Measurements from ENCODE around the gene SZT2. TPM values are rescaled to one million over a fixed set of nuclear protein-coding genes. Genes with fewer than 3 reads are reported as not detected.

The SZT2 gene
- total and polyA plus RNA-seq, 10 of the 15 experiments (the other 5 are each of a cell fraction or from before 2014, with no cell fraction given) = 1.4 to 38.3 (median 12.7) TPM

DNA sequence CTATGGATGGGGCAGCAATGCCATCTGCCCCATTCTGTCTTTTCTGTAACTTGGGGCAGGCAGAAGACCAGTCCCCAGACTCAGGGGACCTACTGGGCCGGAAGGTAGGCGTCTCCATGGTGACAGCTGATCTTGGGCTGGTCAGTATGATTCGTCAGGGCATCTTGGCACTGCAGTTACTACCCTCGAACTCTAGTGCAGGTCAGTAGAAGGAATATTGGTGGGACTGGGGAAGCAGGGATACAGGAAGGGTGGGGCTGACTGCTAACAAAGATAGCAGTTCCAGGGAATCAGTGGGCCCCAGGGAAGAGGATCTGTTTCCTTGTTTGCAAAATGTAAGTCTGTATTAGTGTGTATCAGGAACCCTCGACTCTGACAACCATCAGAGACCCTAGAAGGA, 26.2 kb downstream of the SZT2 start:
- ATAC-seq = no peak
- in situ Hi-C loops (cut with MboI) = no loop called here

More for the DNA sequence above, 26.2 kb downstream of the SZT2 start:
- ChIA-PET POLR2A (interaction anchor here (1.8 kb wide), 1 partner anchor 47 kb away, joined by 4 read pairs; no protein-coding TSS in a partner anchor), RAD21 (ENCODE audit: unreplicated experiment) (interaction anchor here (1.8 to 5.4 kb wide), 4 partner anchors 172 to 342 kb away, joined by 5 to 52 read pairs (median 22); no protein-coding TSS in a partner anchor), CTCF (interaction anchor here (0.9 to 6.2 kb wide), 8 partner anchors 12 to 191 kb away, joined by 3 to 89 read pairs (median 8); partner anchors contain the start of genes MED8 and SZT2), SMC1A (ENCODE audit: uncharacterized antibody, unreplicated experiment) (interaction anchor here (1.1 to 5.5 kb wide), 4 partner anchors 40 to 186 kb away, joined by 3 to 70 read pairs (median 34); no protein-coding TSS in a partner anchor)
- no peak overlapping the region for H3K4me3 ChIP-seq
- H3K4me1 ChIP-seq (ENCODE audit: control insufficient read depth, insufficient read depth, low read length) = peaks cover 9% of the 10 kb centered on the region
- H3K9ac ChIP-seq (ENCODE audit: control insufficient read depth, insufficient read depth, low read length) = no peak overlapping the region
- TF ChIP-seq SMARCA5 (IDR thresholded peaks at IDR 0.05) (no peak), ZNF24 (IDR thresholded peaks at IDR 0.05) (no peak), ETV6 (conservative IDR thresholded peaks at IDR 0.05 in 1 of 2, IDR thresholded peaks at IDR 0.05 in 1 of 2; ENCODE audit: borderline replicate concordance in 1 of 2, low read depth in 1 of 2) (no peak), RAD51 (IDR thresholded peaks at IDR 0.05) (no peak), SRF (IDR thresholded peaks at IDR 0.05; ENCODE audit: low read depth in 2 of 2, low read length in 2 of 2) (no peak), ZNF207 (IDR thresholded peaks at IDR 0.05; ENCODE audit: borderline replicate concordance) (no peak), EP300 (IDR thresholded peaks at IDR 0.05; ENCODE audit: borderline replicate concordance in 1 of 2, control insufficient read depth in 1 of 2, low read depth in 2 of 2, low read length in 2 of 2) (no peak), MYB (IDR thresholded peaks at IDR 0.05; ENCODE audit: borderline replicate concordance, low read depth, low read length) (no peak), PAX8 (IDR thresholded peaks at IDR 0.05) (no peak), BRCA1 (IDR thresholded peaks at IDR 0.05; ENCODE audit: low read depth, low read length) (no peak), EED (IDR thresholded peaks at IDR 0.05; ENCODE audit: low read depth) (no peak), TCF12 (IDR thresholded peaks at IDR 0.05; ENCODE audit: low read depth, low read length) (no peak)
- TF ChIP-seq, protein P1, sequence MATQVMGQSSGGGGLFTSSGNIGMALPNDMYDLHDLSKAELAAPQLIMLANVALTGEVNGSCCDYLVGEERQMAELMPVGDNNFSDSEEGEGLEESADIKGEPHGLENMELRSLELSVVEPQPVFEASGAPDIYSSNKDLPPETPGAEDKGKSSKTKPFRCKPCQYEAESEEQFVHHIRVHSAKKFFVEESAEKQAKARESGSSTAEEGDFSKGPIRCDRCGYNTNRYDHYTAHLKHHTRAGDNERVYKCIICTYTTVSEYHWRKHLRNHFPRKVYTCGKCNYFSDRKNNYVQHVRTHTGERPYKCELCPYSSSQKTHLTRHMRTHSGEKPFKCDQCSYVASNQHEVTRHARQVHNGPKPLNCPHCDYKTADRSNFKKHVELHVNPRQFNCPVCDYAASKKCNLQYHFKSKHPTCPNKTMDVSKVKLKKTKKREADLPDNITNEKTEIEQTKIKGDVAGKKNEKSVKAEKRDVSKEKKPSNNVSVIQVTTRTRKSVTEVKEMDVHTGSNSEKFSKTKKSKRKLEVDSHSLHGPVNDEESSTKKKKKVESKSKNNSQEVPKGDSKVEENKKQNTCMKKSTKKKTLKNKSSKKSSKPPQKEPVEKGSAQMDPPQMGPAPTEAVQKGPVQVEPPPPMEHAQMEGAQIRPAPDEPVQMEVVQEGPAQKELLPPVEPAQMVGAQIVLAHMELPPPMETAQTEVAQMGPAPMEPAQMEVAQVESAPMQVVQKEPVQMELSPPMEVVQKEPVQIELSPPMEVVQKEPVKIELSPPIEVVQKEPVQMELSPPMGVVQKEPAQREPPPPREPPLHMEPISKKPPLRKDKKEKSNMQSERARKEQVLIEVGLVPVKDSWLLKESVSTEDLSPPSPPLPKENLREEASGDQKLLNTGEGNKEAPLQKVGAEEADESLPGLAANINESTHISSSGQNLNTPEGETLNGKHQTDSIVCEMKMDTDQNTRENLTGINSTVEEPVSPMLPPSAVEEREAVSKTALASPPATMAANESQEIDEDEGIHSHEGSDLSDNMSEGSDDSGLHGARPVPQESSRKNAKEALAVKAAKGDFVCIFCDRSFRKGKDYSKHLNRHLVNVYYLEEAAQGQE (IDR thresholded peaks at IDR 0.05; ENCODE audit: low read depth, low read length) = no peak
- TF ChIP-seq, protein P2, sequence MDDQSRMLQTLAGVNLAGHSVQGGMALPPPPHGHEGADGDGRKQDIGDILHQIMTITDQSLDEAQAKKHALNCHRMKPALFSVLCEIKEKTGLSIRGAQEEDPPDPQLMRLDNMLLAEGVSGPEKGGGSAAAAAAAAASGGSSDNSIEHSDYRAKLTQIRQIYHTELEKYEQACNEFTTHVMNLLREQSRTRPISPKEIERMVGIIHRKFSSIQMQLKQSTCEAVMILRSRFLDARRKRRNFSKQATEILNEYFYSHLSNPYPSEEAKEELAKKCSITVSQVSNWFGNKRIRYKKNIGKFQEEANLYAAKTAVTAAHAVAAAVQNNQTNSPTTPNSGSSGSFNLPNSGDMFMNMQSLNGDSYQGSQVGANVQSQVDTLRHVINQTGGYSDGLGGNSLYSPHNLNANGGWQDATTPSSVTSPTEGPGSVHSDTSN (IDR thresholded peaks at IDR 0.05; ENCODE audit: insufficient replicate concordance, low read depth, low read length) = no peak
- TF ChIP-seq, protein P3, sequence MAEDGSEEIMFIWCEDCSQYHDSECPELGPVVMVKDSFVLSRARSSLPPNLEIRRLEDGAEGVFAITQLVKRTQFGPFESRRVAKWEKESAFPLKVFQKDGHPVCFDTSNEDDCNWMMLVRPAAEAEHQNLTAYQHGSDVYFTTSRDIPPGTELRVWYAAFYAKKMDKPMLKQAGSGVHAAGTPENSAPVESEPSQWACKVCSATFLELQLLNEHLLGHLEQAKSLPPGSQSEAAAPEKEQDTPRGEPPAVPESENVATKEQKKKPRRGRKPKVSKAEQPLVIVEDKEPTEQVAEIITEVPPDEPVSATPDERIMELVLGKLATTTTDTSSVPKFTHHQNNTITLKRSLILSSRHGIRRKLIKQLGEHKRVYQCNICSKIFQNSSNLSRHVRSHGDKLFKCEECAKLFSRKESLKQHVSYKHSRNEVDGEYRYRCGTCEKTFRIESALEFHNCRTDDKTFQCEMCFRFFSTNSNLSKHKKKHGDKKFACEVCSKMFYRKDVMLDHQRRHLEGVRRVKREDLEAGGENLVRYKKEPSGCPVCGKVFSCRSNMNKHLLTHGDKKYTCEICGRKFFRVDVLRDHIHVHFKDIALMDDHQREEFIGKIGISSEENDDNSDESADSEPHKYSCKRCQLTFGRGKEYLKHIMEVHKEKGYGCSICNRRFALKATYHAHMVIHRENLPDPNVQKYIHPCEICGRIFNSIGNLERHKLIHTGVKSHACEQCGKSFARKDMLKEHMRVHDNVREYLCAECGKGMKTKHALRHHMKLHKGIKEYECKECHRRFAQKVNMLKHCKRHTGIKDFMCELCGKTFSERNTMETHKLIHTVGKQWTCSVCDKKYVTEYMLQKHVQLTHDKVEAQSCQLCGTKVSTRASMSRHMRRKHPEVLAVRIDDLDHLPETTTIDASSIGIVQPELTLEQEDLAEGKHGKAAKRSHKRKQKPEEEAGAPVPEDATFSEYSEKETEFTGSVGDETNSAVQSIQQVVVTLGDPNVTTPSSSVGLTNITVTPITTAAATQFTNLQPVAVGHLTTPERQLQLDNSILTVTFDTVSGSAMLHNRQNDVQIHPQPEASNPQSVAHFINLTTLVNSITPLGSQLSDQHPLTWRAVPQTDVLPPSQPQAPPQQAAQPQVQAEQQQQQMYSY (CRISPR knock-in tag; IDR thresholded peaks at IDR 0.05) = no peak
- H3K9me3 ChIP-seq (replicated peaks; ENCODE audit: control insufficient read depth, insufficient read depth, low read length) = no peaks in the 10 kb centered on the region
- H3K27me3 ChIP-seq (replicated peaks in 1 of 2; ENCODE audit: control insufficient read depth in 2 of 2, insufficient read depth in 2 of 2, low read length in 1 of 2) = no peaks in the 10 kb centered on the region
- H3K79me2 ChIP-seq (ENCODE audit: control insufficient read depth, insufficient read depth, low read length) = no peaks in the 10 kb centered on the region
- no peak overlapping the region for H2AFZ ChIP-seq (ENCODE audit: control insufficient read depth, low read depth, low read length)
- DNase-seq (ENCODE audit: low read depth, low spot score) (no peak), FAIRE-seq (no peak)
- intact Hi-C loops (cut with micrococcal nuclease; ENCODE audit: unreplicated experiment) = no loop called here
- no peaks in the 10 kb centered on the region for H4K20me1 ChIP-seq (ENCODE audit: control insufficient read depth, insufficient read depth)
- no peak overlapping the region for H3K4me2 ChIP-seq (ENCODE audit: control insufficient read depth, insufficient read depth)
- no TSS peak for BruUV-seq (replicated peaks)
- no peak overlapping the region for H3K27ac ChIP-seq (ENCODE audit: control insufficient read depth, insufficient read depth)
- peaks cover 7 to 10% of the 10 kb centered on the region in 2 experiments for H3K36me3 ChIP-seq (ENCODE audit: control insufficient read depth in 2 of 2, insufficient read depth in 2 of 2, low read length in 1 of 2)
- WGBS (ENCODE audit: insufficient coverage, insufficient replicate concordance, low lambda C conversion rate, missing lambda C conversion rate) = 99% methylated on average over 5 of the region's 5 CpGs

Data from GM12878 (cell line).